GM18526 (cell line): ENCODE data around the gene ASXL1.

ENCODE experiments used
- POLR2A ChIP-seq: IDR thresholded peaks from 3 replicates; pipeline ENCODE4 v1.6.1; 2011; ENCODE audit not compliant: insufficient read length; ENCODE audit errors: extremely low read depth

The ASXL1 gene

DNA sequence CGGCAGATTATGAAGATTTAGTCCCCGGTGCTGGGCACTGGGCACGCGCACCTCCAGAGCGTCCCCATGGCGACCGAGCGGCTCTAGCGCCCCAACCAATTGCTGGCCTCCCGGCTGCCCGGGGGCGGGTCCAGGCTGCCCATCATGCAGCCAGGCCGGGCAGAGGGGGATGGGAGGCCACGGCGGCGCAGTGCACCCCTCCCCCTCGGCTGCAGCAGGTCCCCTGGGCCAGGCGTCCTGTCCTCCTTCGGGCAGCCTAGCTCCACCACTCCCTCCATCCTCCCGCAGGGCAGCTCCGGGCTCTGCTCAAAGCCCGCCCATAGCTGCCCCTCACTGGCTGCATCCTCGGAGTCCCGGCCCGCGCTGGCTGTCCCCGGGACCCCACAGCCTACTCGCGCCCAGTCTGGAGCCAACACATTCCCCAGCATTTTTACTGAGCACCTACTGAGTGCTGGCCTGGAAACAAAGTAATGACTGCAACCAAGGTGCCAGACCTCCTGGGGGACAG, 99.4 kb downstream of the ASXL1 start:
- no peak for TF ChIP-seq POLR2A

DNA sequence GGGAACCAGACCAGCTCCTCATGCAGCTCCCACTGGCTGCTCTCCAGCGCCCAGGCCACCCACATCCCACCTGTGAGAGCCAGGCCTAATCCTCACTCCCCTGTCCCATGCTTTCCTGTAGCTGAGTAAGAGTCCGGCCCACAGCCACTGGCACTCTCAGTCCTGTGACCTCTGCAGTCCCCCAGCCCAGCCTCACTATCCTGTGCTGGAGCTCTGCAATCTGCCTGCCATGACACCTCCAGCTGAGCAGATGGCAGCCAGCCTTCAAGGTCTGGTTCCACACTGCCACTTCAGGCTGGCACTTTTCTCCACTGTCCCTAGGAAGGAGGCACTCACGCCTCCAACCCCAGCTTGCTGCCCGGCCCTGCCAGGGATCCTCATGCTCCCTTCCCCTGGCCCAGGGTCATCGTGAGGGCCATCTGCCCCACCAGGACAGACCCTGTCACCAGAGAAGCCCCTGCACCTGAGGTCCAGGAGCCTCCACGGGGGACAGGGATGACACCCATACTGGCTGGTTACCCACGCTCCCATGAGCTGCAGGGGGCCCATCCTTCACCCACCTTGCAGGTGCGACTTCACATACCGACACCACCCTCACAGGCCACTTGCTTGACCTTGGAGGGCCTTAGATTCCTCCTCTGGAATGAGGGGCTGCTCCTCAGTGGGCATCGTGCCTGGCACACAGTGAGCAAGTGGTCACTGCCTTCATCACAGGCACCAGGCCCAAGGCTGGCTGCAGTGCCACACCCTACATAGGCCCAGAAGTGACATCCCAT, 100.1 kb downstream of the ASXL1 start:
- TF ChIP-seq POLR2A, result no peak

DNA sequence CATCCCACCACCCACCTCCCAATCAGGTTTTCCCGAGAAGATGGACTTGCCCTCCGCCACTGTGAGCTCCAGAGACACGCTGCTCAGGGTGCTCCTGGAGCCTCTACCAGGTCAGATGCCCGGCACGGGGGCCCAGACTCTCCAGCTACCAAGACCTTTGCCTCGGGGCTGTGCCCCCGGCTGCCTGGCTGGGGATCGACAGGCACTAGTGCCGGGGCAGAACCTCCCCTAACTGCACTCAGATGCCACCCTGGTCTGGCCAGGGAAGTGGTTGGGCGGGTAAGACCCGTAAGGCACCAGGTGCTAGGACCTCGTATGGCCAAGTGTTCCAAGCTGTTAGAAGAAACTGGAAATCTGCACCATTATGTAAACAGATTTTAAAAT, 100.7 kb downstream of the ASXL1 start:
- TF ChIP-seq POLR2A, result no peak

DNA sequence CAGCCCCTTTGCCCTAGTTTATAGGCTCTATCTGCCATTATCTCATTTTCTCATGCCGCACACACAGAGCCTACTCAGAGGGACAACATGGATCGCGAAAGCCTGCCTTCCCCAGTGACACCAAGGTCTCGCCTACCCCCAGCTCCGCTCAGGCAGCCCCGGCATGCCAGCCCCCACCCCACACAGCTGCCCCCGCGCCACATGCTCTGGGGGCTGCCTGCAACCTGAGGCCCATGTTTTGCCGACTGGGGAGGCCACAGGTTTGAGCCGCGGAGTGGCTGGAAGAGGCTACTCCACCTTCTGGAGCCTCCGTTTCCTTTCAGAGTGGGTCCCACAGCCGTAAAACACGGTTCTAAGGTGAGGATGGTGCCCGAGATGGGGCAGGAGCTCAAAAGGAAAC, 102.1 kb downstream of the ASXL1 start:
- no peak for TF ChIP-seq POLR2A

DNA sequence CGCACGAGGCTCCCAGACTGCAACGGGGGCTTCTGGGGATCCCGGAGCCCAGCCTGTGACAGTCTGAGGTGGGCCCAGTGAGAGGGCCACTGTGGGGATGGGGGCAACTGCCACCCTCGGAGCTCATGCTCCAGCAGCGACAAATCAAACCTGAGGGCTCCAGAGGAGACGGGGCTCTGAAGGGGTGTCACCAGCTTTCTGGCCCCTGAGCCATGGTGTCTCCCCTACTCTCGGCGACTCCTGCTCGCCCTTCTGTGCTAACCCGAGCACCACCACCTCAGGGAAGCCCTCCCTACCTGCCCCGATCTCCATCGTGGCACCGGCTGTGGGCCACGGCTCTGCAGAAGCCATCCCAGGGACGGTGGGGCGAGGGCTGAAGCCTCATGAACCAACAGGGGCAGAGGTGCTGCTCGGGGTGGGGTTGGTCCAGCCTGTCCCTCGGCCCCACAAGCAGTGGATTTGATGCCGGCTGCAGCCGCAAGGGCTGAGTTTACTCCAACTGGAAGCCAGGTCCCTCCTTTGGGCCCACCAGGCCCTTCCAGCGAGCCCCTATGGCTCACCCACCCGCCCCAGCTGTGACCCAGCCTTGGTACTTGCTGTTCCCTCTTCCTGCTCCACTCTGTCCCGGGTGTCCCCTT, 102.7 kb downstream of the ASXL1 start:
- no peak for TF ChIP-seq POLR2A

DNA sequence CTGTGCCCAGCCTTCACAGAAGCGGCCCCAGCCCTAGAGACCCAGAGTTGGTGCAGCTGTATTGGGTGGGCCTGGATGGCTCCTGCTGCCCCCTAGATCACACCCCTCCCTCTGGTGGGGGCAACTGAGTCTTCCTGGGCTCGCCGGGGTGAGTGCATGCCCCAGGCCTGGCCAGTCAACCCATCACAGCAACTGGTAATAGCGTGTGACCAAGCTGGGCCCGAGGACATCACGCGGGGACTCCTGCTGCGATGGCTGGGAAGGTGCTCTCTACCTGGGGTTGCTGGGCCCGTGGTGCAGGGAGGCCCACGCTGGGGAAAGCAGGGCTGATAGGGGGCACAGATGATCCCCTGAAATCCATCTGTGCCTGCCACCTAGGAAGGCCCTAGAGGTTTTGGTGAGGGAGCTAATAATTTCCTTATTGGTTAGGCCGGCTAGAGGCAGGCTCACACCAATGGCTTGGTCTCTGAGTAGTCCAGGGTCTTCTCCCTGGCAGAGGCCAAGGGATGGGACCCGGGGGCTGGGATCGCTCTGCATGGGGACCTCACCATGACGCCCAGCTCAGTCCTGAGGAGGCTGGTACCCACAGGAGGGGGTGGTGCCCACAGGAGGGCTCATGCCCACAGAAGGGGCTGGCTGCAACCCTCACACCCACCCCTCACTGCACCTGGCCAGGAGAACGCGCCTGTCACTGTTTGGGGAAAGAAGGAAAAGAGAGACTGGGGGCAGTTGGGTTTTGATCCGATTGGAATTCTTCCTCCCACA, 103.9 kb downstream of the ASXL1 start:
- no peak for TF ChIP-seq POLR2A

DNA sequence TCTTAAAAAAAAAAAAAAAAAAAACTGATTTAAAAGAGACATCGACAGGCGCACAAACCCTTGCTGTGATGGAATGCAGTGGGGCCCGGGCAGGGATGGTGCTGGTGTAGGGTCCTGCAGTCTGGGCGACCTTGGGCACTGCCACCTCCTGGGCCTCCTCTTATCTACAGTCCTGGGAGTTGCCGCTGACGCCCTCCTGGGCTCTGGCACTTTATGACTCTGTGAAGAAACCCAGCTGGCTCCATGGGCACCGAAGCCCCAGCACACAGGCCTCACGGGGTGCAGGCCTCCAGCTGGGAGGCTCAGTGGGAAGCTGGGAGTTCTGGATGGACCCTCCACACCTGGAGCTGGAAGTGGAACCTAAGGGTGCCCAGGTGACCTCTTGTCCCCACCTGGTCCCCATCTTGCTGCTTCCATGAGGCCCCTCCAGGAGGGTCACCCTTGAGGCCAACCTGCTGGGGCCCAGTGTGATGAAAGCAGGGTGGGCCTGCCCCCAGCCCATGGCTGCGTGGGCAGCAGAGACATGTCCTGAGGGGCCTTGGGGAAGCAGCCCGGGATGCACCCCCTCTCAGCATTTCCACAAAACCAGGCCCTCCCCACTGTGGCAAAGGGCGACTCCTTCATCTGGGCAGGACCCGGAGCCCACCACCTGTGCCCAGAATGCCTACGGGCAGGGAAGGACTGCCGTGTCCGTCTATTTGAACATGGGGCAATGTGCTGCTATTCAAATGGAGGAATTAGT, 104.9 kb downstream of the ASXL1 start:
- no peak for TF ChIP-seq POLR2A

DNA sequence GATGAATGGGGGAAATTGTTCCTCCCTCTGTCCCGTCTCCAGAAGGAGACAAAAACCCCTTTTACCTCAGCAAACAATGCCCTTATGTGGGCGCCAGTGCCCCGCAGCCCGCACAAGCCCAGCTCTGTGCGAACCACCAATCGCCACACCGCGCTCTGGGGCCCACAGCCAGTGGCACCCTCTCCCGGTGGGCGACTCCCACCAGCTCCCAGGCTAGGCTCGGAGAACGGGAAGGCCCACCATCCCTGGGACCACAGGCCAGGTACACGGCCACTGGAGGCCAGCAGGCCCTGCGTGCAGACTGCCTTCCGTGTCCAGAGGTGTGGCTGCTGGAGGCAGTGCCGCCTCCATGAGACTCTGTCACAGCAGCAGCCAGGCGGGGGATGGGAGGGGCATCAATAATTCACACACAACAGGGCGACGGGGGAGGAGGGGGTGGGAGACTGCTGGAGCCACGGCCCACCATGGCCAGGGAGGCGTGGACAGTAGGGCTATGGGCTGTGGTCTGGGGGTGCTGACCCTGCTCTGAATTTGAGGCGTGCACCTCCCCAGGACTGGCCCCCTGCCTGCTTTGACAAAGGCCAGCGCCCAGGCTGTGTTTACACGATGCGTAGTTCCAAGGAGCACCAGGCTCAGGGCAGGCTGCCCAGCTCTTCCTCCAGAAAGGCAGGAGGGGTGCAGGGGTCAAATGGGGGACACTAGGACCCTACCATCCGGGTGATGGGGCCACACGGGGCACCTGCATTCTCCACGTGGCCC, 105.7 kb downstream of the ASXL1 start:
- TF ChIP-seq POLR2A, result no peak

DNA sequence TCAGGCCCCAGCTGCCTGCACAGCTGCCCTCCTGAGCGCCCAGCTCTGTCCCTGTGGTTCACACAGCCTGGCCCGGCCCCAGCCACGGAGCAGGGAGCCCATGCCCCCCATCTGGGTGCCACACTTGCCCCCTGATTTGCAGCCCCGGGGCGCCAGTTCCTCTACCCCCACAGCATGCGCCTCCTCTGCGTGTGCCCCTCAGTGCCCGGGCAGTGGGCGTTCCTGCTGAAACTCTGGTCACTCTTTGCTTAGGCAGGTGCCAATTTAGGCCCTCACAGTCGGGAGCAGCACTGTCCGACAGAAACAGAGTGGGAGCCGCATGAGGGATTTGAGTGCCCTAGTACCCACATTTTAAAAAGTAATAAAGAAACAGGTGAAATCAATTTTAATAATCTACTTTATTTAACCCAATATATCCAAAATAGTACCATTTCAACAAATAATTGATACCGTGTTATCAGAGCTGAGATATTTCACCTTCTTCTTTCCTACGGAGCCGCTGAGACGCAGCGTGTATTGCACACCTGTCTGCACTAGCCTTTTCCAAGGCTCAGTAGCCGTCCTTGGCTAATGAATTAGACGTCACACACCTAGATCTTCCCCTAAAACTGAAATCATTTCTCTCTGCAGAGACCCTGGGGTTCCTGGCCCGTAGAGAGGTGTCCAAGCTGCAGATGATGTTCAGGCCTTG, 106.4 kb downstream of the ASXL1 start:
- no peak for TF ChIP-seq POLR2A

DNA sequence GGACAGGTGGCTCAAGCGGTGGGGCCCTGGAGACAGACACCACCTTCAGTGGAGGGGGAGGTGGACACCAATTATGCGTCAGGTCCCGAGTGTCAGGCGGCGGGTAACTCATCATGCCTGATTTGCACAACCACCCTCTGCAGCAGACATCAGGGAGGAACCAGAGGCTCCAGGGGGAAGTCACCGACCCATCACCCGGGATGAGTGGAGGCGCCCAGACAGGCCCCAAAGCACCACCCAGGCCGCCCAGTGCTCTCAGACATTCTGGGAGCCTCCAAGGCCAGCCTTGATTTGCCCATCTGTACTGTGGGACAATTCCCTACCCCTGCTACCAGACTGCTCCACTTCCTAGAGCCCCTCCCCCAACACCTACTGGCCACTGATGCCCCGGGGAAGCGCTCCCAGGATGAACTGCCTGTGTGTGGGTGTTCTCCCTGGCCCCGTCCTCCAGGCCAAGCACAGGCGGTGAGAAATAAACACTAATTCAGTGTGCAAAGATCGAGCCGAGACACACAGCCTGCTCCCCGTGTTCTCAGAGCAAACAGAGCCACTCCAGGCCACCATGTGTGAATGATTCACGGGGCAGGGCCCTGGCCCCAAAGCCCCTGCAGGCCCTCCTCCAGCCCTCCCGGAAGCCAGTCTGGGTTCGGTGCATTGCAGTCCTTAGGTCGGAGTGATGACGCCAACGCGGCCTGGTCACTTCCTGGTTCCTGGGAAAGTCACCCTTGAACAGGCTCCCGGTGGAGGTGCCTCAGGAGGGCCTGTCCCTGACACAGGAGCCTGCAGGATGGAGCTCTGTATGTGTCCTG, 107.2 kb downstream of the ASXL1 start:
- TF ChIP-seq POLR2A, result no peak

DNA sequence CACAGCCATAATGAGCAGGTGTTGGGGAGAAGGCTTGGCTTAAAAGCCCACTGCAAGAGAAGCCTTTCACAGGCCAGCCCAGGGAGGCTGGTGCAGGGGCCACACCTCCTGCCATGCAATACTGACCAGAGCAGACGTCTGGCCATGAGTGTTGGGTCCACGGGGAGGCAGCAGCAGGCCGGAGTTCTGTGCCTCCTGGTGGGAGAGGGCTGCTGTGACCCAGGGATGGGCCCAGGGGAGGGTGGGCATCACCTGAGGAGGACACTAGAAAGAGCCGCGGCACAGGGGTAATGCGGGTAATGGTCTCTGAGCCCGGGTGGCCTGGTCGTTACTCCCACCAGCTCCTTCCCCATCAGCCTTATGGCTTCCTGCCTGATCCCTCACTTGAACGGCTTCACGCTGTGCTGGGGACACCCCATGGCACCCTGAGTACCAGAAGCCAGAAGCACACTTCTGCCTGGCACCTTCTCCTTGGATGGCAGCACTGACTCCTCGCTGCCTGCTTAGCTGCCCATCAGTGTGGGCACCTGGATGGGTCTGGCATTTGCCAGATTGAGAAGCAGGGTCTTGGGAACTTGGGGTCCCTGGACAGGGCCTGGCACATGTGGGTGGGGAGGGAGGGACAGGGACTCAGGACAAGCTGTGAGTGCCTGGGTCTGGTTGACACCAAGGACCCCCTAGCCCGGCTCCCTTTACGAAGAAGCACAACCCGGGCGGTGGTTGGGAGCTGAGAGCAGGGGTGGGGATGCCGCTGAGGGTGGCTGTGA, 108.8 kb downstream of the ASXL1 start:
- TF ChIP-seq POLR2A, result no peak

DNA sequence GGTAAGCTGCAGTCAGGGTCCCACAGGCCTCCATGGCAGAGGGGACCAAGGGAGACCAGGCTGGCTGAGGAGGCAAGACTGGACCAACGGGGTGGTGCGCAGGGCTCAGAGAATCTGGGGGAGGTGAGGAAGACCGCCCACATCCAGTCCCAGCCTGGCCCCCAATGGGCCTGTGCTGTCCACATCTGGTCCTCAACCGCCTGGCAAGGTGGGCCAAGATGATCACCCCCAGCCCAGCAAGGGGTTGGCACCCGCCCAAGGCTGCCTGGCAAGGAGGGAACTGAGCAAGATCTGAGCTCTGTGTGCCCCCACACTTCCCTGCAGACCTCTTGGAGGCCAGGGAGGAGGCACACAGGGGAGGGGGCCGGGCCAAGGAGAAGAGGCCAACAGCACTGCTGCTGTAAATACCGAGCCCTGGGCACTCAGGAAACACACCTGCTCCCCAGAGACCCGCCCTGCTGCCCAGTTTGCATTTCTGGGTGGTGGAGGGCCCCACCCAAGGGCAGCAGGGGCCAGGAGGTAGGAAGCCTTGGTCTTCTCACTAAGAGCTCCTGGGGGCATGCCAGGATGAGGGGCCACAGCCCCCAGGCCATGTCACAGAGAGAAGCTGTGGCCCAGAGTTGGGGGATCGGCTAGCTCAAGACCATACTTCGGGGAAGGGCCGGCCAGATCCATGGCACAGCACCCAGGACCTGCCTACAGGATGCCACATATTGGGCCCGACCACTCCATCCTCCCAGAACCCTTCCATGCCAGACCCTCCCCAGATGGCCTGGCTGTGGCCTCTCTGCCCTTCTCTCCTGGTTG, 109.6 kb downstream of the ASXL1 start:
- no peak for TF ChIP-seq POLR2A
